Measurements from ENCODE around the gene TFG. TPM values are rescaled to one million over a fixed set of nuclear protein-coding genes. Genes with fewer than 3 reads are reported as not detected.

TFG gene
- total and polyA plus RNA-seq, 2 experiments from 2014 or later: 87.6 to 88.5 TPM

DNA sequence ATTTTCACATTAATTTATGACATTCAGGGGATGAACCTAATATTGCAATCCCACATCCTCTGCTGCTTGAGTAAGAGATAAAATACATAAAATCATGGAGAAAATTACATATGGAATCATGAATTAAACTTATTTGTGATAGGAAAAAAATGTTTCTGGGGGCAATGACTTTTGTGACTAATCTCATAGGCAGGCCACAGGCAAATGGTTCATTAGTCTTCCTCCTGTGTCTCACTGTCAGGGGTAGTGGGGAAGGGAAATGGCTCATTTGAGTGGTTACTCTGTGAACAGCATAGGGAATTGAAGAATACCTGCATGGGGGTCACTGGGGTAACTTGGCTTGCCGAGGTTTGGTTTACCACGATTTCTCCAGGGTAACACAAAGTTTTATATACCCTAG lies 72.0 kb downstream of the TFG start (continued):
- TF ChIP-seq, protein P1, sequence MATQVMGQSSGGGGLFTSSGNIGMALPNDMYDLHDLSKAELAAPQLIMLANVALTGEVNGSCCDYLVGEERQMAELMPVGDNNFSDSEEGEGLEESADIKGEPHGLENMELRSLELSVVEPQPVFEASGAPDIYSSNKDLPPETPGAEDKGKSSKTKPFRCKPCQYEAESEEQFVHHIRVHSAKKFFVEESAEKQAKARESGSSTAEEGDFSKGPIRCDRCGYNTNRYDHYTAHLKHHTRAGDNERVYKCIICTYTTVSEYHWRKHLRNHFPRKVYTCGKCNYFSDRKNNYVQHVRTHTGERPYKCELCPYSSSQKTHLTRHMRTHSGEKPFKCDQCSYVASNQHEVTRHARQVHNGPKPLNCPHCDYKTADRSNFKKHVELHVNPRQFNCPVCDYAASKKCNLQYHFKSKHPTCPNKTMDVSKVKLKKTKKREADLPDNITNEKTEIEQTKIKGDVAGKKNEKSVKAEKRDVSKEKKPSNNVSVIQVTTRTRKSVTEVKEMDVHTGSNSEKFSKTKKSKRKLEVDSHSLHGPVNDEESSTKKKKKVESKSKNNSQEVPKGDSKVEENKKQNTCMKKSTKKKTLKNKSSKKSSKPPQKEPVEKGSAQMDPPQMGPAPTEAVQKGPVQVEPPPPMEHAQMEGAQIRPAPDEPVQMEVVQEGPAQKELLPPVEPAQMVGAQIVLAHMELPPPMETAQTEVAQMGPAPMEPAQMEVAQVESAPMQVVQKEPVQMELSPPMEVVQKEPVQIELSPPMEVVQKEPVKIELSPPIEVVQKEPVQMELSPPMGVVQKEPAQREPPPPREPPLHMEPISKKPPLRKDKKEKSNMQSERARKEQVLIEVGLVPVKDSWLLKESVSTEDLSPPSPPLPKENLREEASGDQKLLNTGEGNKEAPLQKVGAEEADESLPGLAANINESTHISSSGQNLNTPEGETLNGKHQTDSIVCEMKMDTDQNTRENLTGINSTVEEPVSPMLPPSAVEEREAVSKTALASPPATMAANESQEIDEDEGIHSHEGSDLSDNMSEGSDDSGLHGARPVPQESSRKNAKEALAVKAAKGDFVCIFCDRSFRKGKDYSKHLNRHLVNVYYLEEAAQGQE (IDR thresholded peaks at IDR 0.05; ENCODE audit: unreplicated experiment): no peak
- TF ChIP-seq, protein P2, sequence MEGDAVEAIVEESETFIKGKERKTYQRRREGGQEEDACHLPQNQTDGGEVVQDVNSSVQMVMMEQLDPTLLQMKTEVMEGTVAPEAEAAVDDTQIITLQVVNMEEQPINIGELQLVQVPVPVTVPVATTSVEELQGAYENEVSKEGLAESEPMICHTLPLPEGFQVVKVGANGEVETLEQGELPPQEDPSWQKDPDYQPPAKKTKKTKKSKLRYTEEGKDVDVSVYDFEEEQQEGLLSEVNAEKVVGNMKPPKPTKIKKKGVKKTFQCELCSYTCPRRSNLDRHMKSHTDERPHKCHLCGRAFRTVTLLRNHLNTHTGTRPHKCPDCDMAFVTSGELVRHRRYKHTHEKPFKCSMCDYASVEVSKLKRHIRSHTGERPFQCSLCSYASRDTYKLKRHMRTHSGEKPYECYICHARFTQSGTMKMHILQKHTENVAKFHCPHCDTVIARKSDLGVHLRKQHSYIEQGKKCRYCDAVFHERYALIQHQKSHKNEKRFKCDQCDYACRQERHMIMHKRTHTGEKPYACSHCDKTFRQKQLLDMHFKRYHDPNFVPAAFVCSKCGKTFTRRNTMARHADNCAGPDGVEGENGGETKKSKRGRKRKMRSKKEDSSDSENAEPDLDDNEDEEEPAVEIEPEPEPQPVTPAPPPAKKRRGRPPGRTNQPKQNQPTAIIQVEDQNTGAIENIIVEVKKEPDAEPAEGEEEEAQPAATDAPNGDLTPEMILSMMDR (conservative IDR thresholded peaks at IDR 0.05; ENCODE audit: low read depth in 2 of 2): no peak
- no peak for TF ChIP-seq ZNF114 (CRISPR knock-in tag; IDR thresholded peaks at IDR 0.05)
- TF ChIP-seq EZH2phosphoT487 (IDR thresholded peaks at IDR 0.05; ENCODE audit: unreplicated experiment): no peak
- no peak for TF ChIP-seq NANOG (IDR thresholded peaks at IDR 0.05; ENCODE audit: borderline replicate concordance)
- TF ChIP-seq STAT1 (IDR thresholded peaks at IDR 0.05; ENCODE audit: unreplicated experiment): no peak
- TF ChIP-seq POLR2AphosphoS5 (IDR thresholded peaks at IDR 0.05; ENCODE audit: low read depth): no peak

DNA sequence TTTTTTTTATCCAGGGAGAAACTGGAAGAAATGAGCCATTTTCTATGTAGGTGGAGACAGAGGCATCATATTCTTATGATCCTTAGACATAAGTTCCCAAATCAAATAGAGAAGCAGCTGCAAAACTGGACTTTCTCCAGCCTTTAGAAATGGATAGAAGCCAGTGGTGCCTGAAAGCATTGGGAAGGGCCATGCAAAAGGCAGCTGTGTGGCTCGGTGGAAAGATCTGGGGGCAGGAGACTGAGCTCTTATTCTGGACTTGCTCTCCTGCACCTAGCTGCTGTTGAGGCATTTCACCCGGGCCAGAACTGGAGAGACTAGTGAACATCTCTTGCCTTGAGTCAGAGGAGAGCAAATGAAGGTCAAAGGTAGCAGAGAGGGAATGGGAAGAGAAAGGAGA lies 73.1 kb downstream of the TFG start:
- peak overlapping the region; percentile 60; the same call in 1 of the 2 replicates for H2AFZ ChIP-seq
- no peak overlapping the region for H3K4me2 ChIP-seq
- Mint-ChIP-seq H3K27me3 (ENCODE audit: insufficient read depth, low read depth, poor library complexity) (no peaks in the 10 kb centered on the region), H3K9me3 (peaks cover 4% of the 10 kb centered on the region; the same call in 2 of the 3 replicates), H3K36me3 (ENCODE audit: low read depth) (no peaks in the 10 kb centered on the region), H3K4me3 (no peak overlapping the region), H3K27ac (no peak overlapping the region), H3K4me1 (no peaks in the 10 kb centered on the region)
- no peaks in the 10 kb centered on the region for H3K36me3 ChIP-seq (ENCODE audit: insufficient read depth)
- H3K27ac ChIP-seq (ENCODE audit: low read depth): no peak overlapping the region
- no peaks in the 10 kb centered on the region for H3K79me2 ChIP-seq (replicated peaks; ENCODE audit: insufficient read depth)
- H3K4me3 ChIP-seq: no peak overlapping the region
- DNase-seq (ENCODE audit: low spot score) (no peak), ATAC-seq (no peak)
- H3K4me1 ChIP-seq (ENCODE audit: insufficient read depth): no peaks in the 10 kb centered on the region
- H3K9me2 ChIP-seq (ENCODE audit: insufficient read depth): no peaks in the 10 kb centered on the region
- H4K20me1 ChIP-seq (replicated peaks; ENCODE audit: insufficient read depth): no peaks in the 10 kb centered on the region
- H3F3A ChIP-seq (replicated peaks; ENCODE audit: low read depth): no peaks in the 10 kb centered on the region
- no peaks in the 10 kb centered on the region for H3K27me3 ChIP-seq (ENCODE audit: insufficient read depth)
- TF ChIP-seq, protein P1 (IDR thresholded peaks at IDR 0.05; ENCODE audit: unreplicated experiment): no peak
- TF ChIP-seq STAT1 (IDR thresholded peaks at IDR 0.05; ENCODE audit: unreplicated experiment) (no peak), EZH2 (IDR thresholded peaks at IDR 0.05; ENCODE audit: low read depth, unreplicated experiment) (no peak), EZH2phosphoT487 (IDR thresholded peaks at IDR 0.05; ENCODE audit: unreplicated experiment) (no peak), POLR2AphosphoS5 (IDR thresholded peaks at IDR 0.05; ENCODE audit: low read depth) (no peak)
- TF ChIP-seq, protein P3, sequence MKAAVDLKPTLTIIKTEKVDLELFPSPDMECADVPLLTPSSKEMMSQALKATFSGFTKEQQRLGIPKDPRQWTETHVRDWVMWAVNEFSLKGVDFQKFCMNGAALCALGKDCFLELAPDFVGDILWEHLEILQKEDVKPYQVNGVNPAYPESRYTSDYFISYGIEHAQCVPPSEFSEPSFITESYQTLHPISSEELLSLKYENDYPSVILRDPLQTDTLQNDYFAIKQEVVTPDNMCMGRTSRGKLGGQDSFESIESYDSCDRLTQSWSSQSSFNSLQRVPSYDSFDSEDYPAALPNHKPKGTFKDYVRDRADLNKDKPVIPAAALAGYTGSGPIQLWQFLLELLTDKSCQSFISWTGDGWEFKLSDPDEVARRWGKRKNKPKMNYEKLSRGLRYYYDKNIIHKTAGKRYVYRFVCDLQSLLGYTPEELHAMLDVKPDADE (IDR thresholded peaks at IDR 0.05): no peak
- TF ChIP-seq, protein P2 (conservative IDR thresholded peaks at IDR 0.05; ENCODE audit: low read depth in 2 of 2): no peak
